ENCODE measurements around the gene ARSI. TPM values are rescaled to one million over a fixed set of nuclear protein-coding genes. Genes with fewer than 3 reads are reported as not detected.

ARSI gene
- total and polyA plus RNA-seq, 2 donors (not counting 3 experiments of a cell fraction or from before 2014, with no cell fraction given), result 0.17 to 0.20 TPM

GRCh38 chr5:150346592-150346991 lies 43.9 kb upstream of the ARSI start:
- Histone ChIP-seq H3K4me3 (replicated peaks in 1 of 3; ENCODE audit: insufficient read depth in 1 of 3, low read depth in 1 of 3, low read length in 3 of 3) (no peak overlapping the region), H3K79me2 (ENCODE audit: control insufficient read depth, insufficient read depth, low read length) (no peaks in the 10 kb centered on the region), H3K4me1 (ENCODE audit: control insufficient read depth, extremely low read depth, insufficient read depth, low read length) (no peaks in the 10 kb centered on the region), H3K36me3 (ENCODE audit: control insufficient read depth in 2 of 2, extremely low read depth in 1 of 2, insufficient read depth in 2 of 2, low read length in 2 of 2) (no peaks in the 10 kb centered on the region), H3K27me3 (ENCODE audit: control insufficient read depth in 2 of 2, insufficient read depth in 2 of 2, low read length in 2 of 2) (peaks cover 2% of the 10 kb centered on the region in 2 experiments), H3K9me1 (replicated peaks; ENCODE audit: control insufficient read depth, extremely low read depth, insufficient read depth, low read length) (no peaks in the 10 kb centered on the region), H3K27ac (ENCODE audit: insufficient read depth, low read depth, low read length) (no peak overlapping the region), H2AFZ (ENCODE audit: low read depth, low read length) (no peak overlapping the region), H3K9ac (replicated peaks; ENCODE audit: extremely low read depth, insufficient read depth, low read length) (no peak overlapping the region), H3K9me3 (replicated peaks; ENCODE audit: control insufficient read depth, insufficient read depth, low read length) (no peaks in the 10 kb centered on the region), H3K4me2 (ENCODE audit: insufficient read depth, low read length) (no peak overlapping the region), H4K20me1 (replicated peaks; ENCODE audit: control insufficient read depth, extremely low read depth, insufficient read depth, low read length) (no peaks in the 10 kb centered on the region)
- FAIRE-seq (no peak), DNase-seq (ENCODE audit: low read depth, low spot score) (no peak)
- TF ChIP-seq CTCF (IDR thresholded peaks at IDR 0.05; ENCODE audit: extremely low read depth in 1 of 2, insufficient read depth in 1 of 2, low read depth in 1 of 2, low read length in 2 of 2) (no peak), GATA2 (IDR thresholded peaks at IDR 0.05; ENCODE audit: insufficient read depth, insufficient read length, low read depth, low read length) (no peak), POLR2AphosphoS5 (IDR thresholded peaks at IDR 0.05; ENCODE audit: insufficient read depth, low read depth, low read length) (no peak), FOS (IDR thresholded peaks at IDR 0.05; ENCODE audit: borderline replicate concordance, insufficient read depth, low read length) (no peak), EZH2 (IDR thresholded peaks at IDR 0.05; ENCODE audit: borderline replicate concordance, low read depth, low read length, severe bottlenecking) (no peak), JUN (IDR thresholded peaks at IDR 0.05; ENCODE audit: borderline replicate concordance, insufficient read depth, insufficient read length, low read depth) (no peak), MYC (IDR thresholded peaks at IDR 0.05; ENCODE audit: low read depth, low read length) (no peak), POLR2A (IDR thresholded peaks at IDR 0.05; ENCODE audit: low read depth, low read length) (no peak)
- TF ChIP-seq, protein P1, sequence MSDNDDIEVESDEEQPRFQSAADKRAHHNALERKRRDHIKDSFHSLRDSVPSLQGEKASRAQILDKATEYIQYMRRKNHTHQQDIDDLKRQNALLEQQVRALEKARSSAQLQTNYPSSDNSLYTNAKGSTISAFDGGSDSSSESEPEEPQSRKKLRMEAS (IDR thresholded peaks at IDR 0.05; ENCODE audit: insufficient read depth, insufficient read length), result no peak
- ChIA-PET CTCF (no interaction called here), POLR2A (no interaction called here)
- dilution Hi-C loops (cut with MboI; ENCODE audit: extremely low pct_ligation_motif_present, low sequenced_read_pairs) (no loop called here), intact Hi-C loops (cut with micrococcal nuclease) (no loop called here)
- BruUV-seq (replicated peaks), result no TSS peak

Data from endothelial cell of umbilical vein (primary cell).